Epithelial cell of proximal tubule (primary cell): ENCODE data around the gene EIF5AL1. TPM values are rescaled to one million over a fixed set of nuclear protein-coding genes. Genes with fewer than 3 reads are reported as not detected.
A peak's percentile ranks its signal among the peaks of the same experiment; 100 is the strongest.
"Not testable (repeated sequence)": the region's sequence is repeated elsewhere in the genome, so short reads cannot be mapped to it uniquely, and the experiment has no call there.

Experiments used
- DNase-seq: peaks from one replicate; pipeline ENCODE4 v3.0.0-alpha.2; 2011; ENCODE audit warnings: low read depth
- H3K4me3 ChIP-seq: 2 replicates; pipeline ENCODE4 v1.5.1; 2011; ENCODE audit warnings: low read depth, mild to moderate bottlenecking, low read length
- total RNA-seq: library from RNA; depleted of rRNA; stranded (reverse); fragments of >200 nt; gene quantifications from 2 replicates; pipeline ENCODE4 v1.2.3, GENCODE V29; 2015
- TF ChIP-seq, protein P1 (sequence below): conservative IDR thresholded peaks from 2 replicates; pipeline ENCODE4 v1.5.1; 2012; ENCODE audit warnings: low read depth, mild to moderate bottlenecking, low read length

The EIF5AL1 gene
- total RNA-seq, 1 donor from 2014 or later = 0.35 TPM

DNA sequence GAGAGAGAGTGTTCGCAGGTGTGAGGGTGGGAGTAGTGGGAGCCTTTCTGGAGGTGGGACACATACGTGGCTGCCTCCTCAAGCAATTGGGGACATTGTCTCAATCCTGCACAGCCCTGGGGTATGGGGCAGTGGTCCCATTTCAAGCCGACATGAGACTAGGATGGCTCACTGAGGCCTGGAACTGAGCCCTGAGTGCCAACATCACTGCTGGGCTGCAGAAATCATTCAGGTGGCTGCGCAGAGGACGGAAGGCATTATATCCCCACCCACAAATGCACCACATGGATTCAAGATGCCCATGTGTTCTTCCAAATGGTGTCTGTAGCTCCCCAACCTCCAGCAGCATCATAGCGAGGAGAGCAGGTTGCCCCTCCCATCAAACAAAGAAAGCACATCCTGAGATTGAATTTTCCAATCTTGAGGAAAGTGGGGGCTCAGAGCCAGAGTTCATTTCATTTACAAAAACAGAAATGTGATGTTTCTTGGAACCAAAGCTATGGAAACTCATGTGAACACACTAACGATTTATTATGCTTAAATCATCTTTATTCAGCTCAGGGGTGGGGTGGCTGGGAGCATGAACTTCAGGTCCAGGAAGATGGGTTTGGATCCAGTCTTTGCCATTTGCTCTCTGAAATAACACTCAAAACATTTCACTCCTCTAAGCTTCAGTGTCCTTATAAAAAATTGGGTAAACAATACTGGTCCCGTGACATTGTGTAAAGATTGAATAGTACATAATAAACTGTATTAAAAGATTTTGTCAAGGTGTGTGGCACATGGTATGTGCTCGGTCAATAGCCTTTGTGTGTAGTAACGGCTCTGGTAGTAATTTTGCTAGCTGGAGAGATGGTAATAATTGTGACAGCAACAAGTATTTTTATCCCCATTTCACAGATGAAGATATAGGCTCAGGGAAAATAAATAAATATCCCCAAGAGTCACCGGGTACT, 43.3 kb downstream of the EIF5AL1 start:
- H3K4me3 ChIP-seq = no peak overlapping the region
- TF ChIP-seq, protein P1, sequence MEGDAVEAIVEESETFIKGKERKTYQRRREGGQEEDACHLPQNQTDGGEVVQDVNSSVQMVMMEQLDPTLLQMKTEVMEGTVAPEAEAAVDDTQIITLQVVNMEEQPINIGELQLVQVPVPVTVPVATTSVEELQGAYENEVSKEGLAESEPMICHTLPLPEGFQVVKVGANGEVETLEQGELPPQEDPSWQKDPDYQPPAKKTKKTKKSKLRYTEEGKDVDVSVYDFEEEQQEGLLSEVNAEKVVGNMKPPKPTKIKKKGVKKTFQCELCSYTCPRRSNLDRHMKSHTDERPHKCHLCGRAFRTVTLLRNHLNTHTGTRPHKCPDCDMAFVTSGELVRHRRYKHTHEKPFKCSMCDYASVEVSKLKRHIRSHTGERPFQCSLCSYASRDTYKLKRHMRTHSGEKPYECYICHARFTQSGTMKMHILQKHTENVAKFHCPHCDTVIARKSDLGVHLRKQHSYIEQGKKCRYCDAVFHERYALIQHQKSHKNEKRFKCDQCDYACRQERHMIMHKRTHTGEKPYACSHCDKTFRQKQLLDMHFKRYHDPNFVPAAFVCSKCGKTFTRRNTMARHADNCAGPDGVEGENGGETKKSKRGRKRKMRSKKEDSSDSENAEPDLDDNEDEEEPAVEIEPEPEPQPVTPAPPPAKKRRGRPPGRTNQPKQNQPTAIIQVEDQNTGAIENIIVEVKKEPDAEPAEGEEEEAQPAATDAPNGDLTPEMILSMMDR = no peak
- DNase-seq = no peak

DNA sequence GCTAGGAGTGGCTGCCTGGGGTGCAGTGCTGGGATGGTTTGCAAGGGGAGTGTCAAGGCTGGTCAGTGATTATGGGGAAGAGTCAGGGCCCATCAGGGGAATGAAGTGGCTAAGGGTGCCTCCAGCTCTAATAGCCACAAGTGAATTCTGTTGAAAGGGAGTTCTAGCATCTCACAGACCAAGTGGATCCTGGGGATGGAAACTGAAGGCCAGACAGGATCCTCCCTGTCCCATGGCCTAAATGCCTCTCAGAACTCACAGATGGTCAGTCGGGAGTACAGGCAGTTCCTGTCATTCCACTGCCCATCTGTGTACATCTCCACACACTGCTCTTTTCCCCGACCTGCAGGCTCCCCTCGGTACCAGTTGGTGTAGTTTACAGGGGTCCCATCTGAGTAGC, 44.6 kb downstream of the EIF5AL1 start:
- not testable (repeated sequence) for DNase-seq, H3K4me3 ChIP-seq

DNA sequence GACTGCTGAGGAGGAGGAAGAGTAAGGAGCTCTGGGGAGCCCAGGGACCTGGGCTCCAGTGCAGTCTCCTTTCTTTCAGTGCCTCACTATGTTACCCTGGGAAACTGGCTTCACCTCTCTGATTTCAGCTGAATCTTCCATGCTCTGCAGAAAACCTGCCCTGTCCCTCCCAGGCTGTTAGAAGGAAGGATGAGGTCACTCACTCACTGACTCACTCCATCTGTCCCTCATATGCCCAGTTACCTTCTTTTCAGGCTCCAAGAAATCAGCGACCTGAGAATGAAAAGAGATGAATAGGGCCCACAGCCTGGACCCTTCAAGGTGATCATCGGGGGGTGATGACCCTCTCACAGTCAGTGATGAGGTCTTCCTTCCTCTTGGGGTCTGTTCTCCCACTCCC, 47.4 kb downstream of the EIF5AL1 start:
- no peak for DNase-seq
- TF ChIP-seq, protein P1 = no peak
- no peak overlapping the region for H3K4me3 ChIP-seq

DNA sequence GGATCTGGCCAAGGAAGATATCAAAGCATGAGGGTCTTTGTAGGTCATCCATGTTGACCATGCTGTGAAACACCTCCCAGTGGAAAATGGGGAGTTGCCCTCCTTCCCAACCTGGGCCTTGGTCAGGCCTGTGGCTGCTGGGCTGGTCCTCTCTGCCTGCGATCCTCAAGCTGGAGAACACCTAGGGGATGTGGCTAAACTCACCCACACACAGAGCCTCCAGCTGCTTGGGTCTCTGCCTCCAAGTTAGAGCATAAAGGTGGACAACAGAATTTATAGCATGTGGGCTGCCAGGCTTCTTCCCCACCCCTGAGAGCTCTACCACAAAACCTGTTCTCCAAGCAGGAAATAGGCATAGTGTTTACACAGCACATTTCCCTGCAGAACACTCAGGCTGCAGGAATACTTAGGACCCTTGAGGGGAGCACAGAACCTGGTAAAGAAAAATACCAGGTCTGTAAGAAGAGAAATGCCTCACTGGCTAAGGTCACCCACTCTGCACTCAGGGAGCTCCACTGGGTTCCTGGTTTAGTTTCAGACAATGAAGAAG, 47.9 kb downstream of the EIF5AL1 start, which contains the start of gene SFTPA2:
Gene SFTPA2, minus strand, starts transcription at position 248 of the 550 bp plus-strand sequence. CDS start 924 bp downstream, outside the sequence.
- H3K4me3 ChIP-seq = no peak within 1 kb of the TSS
- DNase-seq = no peak
- TF ChIP-seq, protein P1 = no peak

DNA sequence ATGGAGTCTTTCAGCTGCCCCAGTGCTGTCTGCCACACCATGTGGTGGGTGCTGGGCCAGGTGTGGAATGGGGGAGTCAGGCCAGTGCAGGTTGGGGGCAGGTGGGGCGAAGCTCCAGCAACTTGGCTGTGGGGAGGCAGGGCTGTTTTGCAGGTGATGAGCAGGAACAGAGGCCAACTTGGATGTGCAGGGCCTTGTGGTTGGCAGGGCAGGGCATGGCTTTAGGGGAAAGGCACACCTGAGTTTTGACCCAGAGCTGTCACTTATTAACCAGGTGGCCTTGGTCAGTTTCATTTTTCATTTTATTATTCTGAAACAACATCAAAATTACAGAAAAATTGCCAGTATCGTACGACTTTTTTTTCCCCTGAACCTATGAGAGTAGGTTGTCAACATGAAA, 48.9 kb downstream of the EIF5AL1 start:
- no peak overlapping the region for H3K4me3 ChIP-seq
- TF ChIP-seq, protein P1 = no peak
- DNase-seq = no peak

DNA sequence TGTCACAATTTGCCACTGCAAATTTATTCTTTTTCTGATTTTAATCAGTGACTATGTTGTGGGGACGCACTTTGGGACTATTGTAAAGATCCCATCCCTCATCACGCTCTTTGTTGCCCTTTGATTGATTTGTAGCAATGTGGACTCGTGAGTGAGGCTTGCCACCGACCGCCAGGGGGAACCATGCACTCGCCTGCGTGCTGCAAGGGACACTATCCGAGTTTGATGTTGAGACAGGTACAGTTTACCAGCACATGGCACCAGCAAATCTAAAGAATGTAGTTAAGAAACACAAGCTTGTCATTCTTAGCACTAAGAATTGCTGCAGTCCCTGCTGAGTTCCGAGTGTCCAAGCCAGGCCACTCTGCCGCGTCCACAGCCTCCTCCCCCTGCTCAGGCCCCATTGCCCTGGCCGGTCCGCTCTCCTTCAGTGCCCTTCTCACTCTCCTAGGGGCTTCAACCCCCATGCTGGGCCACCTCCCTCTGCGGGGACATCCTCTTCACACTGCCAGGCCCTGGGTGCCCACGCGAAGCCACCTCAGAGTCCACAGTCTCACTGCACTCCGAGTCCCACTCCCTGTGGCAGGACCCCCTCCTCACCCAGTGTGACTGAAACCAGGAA, 49.9 kb downstream of the EIF5AL1 start:
- H3K4me3 ChIP-seq = no peak overlapping the region
- DNase-seq = no peak
- TF ChIP-seq, protein P1 = peak; percentile 97

DNA sequence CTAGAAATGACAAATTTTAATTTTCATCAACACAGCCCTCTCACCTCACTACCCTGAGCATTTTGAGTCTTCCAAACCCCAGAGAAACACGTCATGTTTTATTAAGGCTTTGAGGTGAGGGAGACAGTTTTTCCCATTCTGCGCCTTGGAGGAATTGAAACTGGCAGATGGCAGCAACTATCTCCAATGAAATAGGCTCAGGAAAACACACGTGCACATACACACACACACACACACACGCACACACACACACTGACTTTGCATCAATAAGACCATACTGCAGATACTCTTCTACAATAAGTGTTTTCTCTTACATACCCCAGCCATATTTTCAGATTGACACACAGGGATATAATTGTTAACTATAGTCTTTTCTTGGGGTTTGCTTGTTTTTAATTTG, 51.1 kb downstream of the EIF5AL1 start:
- TF ChIP-seq, protein P1 = no peak
- H3K4me3 ChIP-seq = no peak overlapping the region
- DNase-seq = no peak

Other genes with a start within 250 kb of the EIF5AL1 start
- gene PPIF, start 165.1 kb upstream of the EIF5AL1 start, total RNA-seq = 62.0 and 99.4 TPM in 2 replicates
- gene ZCCHC24, start 66.9 kb upstream of the EIF5AL1 start, total RNA-seq = 2.0 and 4.7 TPM in 2 replicates
- not detected in 2 replicates for gene SFTPA2, start 47.9 kb downstream of the EIF5AL1 start, total RNA-seq
- gene SFTPA1, start 98.4 kb downstream of the EIF5AL1 start, total RNA-seq = not detected in 2 replicates
- 0.40 TPM in 1 of 2 replicates, not detected in the other for gene NUTM2B, start 190.7 kb downstream of the EIF5AL1 start, total RNA-seq